ENCODE data around the gene TMEM51. TPM values are rescaled to one million over a fixed set of nuclear protein-coding genes. Genes with fewer than 3 reads are reported as not detected.

The TMEM51 gene
- total and polyA plus RNA-seq, 9 of the 15 experiments (the other 6 are each of a cell fraction or from before 2014, with no cell fraction given) = 0.06 to 1.4 (median 0.58) TPM

DNA sequence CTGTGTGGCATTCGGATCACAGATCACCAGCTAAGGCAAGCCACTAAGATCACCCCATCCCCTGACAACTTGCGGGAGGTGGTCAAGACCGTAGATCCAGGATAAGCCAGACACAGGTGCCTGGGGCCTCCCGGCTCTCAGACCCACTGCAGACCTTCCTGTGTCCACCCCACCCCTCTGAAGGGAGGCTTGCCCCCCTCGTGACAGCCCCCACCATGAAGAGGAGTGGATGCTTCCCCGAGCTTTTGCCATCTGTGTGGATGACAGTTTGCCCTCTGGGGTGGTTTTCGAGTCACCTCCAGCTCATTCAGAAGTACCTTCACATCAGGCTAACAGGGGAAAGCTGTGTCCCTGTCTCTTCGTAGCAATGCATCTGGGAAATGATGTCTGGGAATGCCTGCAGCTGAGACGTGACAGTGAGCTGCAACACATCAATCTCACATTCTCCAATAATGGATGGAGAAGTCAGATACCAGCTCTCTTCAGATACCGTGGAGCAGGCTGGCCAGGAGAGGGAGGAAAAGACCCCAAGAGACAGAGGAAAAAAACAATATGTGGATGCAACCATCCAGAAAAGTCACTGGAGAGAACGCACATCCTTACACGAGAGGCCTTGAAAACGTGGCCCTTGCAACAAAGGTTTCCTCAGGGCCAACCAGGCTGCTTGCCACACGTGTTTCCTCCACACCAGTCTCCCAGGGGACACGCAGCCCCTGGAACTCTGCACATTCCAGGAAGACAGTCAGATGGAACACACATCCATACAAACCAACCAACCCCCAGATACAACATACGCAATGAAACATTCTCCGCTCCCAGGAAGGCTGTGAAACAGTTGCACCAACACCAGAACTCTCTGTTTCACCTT, 73.1 kb downstream of the TMEM51 start:
- Histone ChIP-seq H3K9me1 (ENCODE audit: control insufficient read depth, insufficient read depth, low read length) (no peaks in the 10 kb centered on the region), H3K4me1 (replicated peaks in 1 of 2; ENCODE audit: control insufficient read depth in 2 of 2, insufficient read depth in 2 of 2, low read length in 2 of 2) (peaks cover 0 to 10% of the 10 kb centered on the region in 2 experiments; a peak in 1 of 5 replicates), H4K20me1 (replicated peaks; ENCODE audit: control insufficient read depth, insufficient read depth, low read length) (no peaks in the 10 kb centered on the region), H3K9me3 (replicated peaks; ENCODE audit: control insufficient read depth, insufficient read depth, low read depth, low read length) (no peaks in the 10 kb centered on the region), H3K4me2 (ENCODE audit: insufficient read depth, low read length) (no peak overlapping the region), H3K27ac (ENCODE audit: extremely low read depth, low read depth, low read length) (no peak overlapping the region), H3K36me3 (ENCODE audit: control insufficient read depth, insufficient read depth, low read length) (no peaks in the 10 kb centered on the region), H3K79me2 (ENCODE audit: control insufficient read depth, insufficient read depth, low read length) (no peaks in the 10 kb centered on the region), H3K9ac (ENCODE audit: insufficient read depth in 1 of 2, low read depth in 2 of 2, low read length in 2 of 2) (no peak overlapping the region), H3K4me3 (no peak overlapping the region), H2AFZ (ENCODE audit: low read depth, low read length) (no peak overlapping the region), H3K27me3 (ENCODE audit: control insufficient read depth in 2 of 2, insufficient read depth in 2 of 2, low read length in 2 of 2) (peaks cover 24 to 42% of the 10 kb centered on the region in 2 experiments)
- no TSS peak for BruUV-seq (replicated peaks)
- ATAC-seq (no peak), DNase-seq (ENCODE audit: extremely low read depth in 1 of 4, low spot score in 3 of 4) (no peak), FAIRE-seq (no peak)
- intact Hi-C loops (cut with micrococcal nuclease) = no loop called here
- 5% methylated on average over 17 of the region's 17 CpGs for WGBS (ENCODE audit: insufficient coverage, low coverage, missing lambda C conversion rate)
- POLR2A ChIA-PET = interaction anchor here (0.7 to 1.6 kb wide), 2 partner anchors 9 to 31 kb away, joined by 3 to 4 read pairs; no protein-coding TSS in a partner anchor
- in situ Hi-C loops (cut with MboI) = no loop called here
- CTCF ChIA-PET (ENCODE audit: low intra/inter-chr PET ratio) = no interaction called here
- TF ChIP-seq, protein P1, sequence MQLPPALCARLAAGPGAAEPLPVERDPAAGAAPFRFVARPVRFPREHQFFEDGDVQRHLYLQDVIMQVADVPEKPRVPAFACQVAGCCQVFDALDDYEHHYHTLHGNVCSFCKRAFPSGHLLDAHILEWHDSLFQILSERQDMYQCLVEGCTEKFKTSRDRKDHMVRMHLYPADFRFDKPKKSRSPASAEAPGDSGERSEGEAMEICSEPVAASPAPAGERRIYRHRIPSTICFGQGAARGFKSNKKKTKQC (CRISPR knock-in tag; IDR thresholded peaks at IDR 0.05) = no peak
- TF ChIP-seq SMARCC2 (IDR thresholded peaks at IDR 0.05; ENCODE audit: low read depth) = no peak
- TF ChIP-seq ZNF586 (CRISPR knock-in tag; conservative IDR thresholded peaks at IDR 0.05) = no peak
- no peak for TF ChIP-seq SMARCB1 (IDR thresholded peaks at IDR 0.05; ENCODE audit: insufficient read length, low read depth)
- TF ChIP-seq SMC3 (conservative IDR thresholded peaks at IDR 0.05; ENCODE audit: insufficient read depth, low read depth, low read length) = no peak
- TF ChIP-seq, protein P2, sequence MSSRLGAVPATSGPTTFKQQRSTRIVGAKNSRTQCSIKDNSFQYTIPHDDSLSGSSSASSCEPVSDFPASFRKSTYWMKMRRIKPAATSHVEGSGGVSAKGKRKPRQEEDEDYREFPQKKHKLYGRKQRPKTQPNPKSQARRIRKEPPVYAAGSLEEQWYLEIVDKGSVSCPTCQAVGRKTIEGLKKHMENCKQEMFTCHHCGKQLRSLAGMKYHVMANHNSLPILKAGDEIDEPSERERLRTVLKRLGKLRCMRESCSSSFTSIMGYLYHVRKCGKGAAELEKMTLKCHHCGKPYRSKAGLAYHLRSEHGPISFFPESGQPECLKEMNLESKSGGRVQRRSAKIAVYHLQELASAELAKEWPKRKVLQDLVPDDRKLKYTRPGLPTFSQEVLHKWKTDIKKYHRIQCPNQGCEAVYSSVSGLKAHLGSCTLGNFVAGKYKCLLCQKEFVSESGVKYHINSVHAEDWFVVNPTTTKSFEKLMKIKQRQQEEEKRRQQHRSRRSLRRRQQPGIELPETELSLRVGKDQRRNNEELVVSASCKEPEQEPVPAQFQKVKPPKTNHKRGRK (tag; IDR thresholded peaks at IDR 0.05) = no peak
- TF ChIP-seq ZNF124 (CRISPR knock-in tag; IDR thresholded peaks at IDR 0.05) = no peak
- TF ChIP-seq ZNF197 (CRISPR knock-in tag; IDR thresholded peaks at IDR 0.05; ENCODE audit: low read depth) = no peak
- TF ChIP-seq ZNF3 (CRISPR knock-in tag; IDR thresholded peaks at IDR 0.05) = no peak
- no peak for TF ChIP-seq ZKSCAN8 (CRISPR knock-in tag; IDR thresholded peaks at IDR 0.05)
- TF ChIP-seq, protein P3, sequence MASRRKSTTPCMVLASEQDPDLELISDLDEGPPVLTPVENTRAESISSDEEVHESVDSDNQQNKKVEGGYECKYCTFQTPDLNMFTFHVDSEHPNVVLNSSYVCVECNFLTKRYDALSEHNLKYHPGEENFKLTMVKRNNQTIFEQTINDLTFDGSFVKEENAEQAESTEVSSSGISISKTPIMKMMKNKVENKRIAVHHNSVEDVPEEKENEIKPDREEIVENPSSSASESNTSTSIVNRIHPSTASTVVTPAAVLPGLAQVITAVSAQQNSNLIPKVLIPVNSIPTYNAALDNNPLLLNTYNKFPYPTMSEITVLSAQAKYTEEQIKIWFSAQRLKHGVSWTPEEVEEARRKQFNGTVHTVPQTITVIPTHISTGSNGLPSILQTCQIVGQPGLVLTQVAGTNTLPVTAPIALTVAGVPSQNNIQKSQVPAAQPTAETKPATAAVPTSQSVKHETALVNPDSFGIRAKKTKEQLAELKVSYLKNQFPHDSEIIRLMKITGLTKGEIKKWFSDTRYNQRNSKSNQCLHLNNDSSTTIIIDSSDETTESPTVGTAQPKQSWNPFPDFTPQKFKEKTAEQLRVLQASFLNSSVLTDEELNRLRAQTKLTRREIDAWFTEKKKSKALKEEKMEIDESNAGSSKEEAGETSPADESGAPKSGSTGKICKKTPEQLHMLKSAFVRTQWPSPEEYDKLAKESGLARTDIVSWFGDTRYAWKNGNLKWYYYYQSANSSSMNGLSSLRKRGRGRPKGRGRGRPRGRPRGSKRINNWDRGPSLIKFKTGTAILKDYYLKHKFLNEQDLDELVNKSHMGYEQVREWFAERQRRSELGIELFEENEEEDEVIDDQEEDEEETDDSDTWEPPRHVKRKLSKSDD (conservative IDR thresholded peaks at IDR 0.05; ENCODE audit: low read length) = no peak
- TF ChIP-seq RBM17 (IDR thresholded peaks at IDR 0.05; ENCODE audit: borderline replicate concordance, low read depth, low read length) = no peak
- TF ChIP-seq, protein P4, sequence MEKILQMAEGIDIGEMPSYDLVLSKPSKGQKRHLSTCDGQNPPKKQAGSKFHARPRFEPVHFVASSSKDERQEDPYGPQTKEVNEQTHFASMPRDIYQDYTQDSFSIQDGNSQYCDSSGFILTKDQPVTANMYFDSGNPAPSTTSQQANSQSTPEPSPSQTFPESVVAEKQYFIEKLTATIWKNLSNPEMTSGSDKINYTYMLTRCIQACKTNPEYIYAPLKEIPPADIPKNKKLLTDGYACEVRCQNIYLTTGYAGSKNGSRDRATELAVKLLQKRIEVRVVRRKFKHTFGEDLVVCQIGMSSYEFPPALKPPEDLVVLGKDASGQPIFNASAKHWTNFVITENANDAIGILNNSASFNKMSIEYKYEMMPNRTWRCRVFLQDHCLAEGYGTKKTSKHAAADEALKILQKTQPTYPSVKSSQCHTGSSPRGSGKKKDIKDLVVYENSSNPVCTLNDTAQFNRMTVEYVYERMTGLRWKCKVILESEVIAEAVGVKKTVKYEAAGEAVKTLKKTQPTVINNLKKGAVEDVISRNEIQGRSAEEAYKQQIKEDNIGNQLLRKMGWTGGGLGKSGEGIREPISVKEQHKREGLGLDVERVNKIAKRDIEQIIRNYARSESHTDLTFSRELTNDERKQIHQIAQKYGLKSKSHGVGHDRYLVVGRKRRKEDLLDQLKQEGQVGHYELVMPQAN (IDR thresholded peaks at IDR 0.05; ENCODE audit: borderline replicate concordance) = no peak
- no peak for TF ChIP-seq TBP (optimal IDR thresholded peaks at IDR 0.05; ENCODE audit: low read depth, low read length)
- TF ChIP-seq POU5F1 (IDR thresholded peaks at IDR 0.05; ENCODE audit: borderline replicate concordance, low read depth, low read length, partially characterized antibody) = no peak
